HepG2 (cell line): Measurements from ENCODE around the gene HINT1. TPM values are rescaled to one million over a fixed set of nuclear protein-coding genes. Genes with fewer than 3 reads are reported as not detected.
A peak's percentile ranks its signal among the peaks of the same experiment; 100 is the strongest.

Source experiments
- ATF1 ChIP-seq: IDR thresholded peaks from 2 replicates; pipeline ENCODE4 v1.6.1; 2016; ENCODE audit warnings: mild to moderate bottlenecking, control low read depth
- CHCHD3 ChIP-seq: sonication (generic); formaldehyde crosslinking; IDR thresholded peaks from 2 replicates; pipeline ENCODE4 v1.8.0; 2022; ENCODE audit warnings: mild to moderate bottlenecking, missing genetic modification reagents, moderate library complexity
- ETV5 ChIP-seq: IDR thresholded peaks from 2 replicates; pipeline ENCODE4 v1.6.1; 2018; ENCODE audit warnings: missing biosample characterization, missing genetic modification reagents, inconsistent platforms, borderline replicate concordance
- GATAD2A ChIP-seq: IDR thresholded peaks from 2 replicates; pipeline ENCODE4 v1.6.1; 2016
- IRF2 ChIP-seq: IDR thresholded peaks from 2 replicates; pipeline ENCODE4 v1.6.1; 2018; ENCODE audit warnings: missing genetic modification reagents, missing compliant biosample characterization
- KLF6 ChIP-seq: IDR thresholded peaks from 2 replicates; pipeline ENCODE4 v1.8.0; 2016; ENCODE audit warnings: missing biosample characterization, missing genetic modification reagents
- MAF1 ChIP-seq: sonication (generic); formaldehyde crosslinking; IDR thresholded peaks from 2 replicates; pipeline ENCODE4 v1.5.0; 2020; ENCODE audit warnings: missing genetic modification reagents, borderline replicate concordance
- MAFK ChIP-seq, 2 experiments: IDR thresholded peaks in 1 of 2; conservative IDR thresholded peaks in 1 of 2; 2 replicates each; pipeline ENCODE4 v1.6.1; 2011; ENCODE audit warnings: improper control_type of control experiment in 2 of 2, low read length in 2 of 2
- MTERF4 ChIP-seq: sonication (generic); formaldehyde crosslinking; IDR thresholded peaks from 2 replicates; pipeline ENCODE4 v1.8.0; 2023; ENCODE audit warnings: mild to moderate bottlenecking, missing genetic modification reagents
- NFIC ChIP-seq: IDR thresholded peaks from 2 replicates; pipeline ENCODE4 v1.6.1; 2012; ENCODE audit warnings: mild to moderate bottlenecking, low read length, inconsistent platforms
- PPARG ChIP-seq: conservative IDR thresholded peaks from 2 replicates; pipeline ENCODE4 v1.6.1; 2016; ENCODE audit warnings: missing biosample characterization, missing genetic modification reagents
- PRPF4 ChIP-seq: fragments of 200-400 bp; formaldehyde crosslinking; IDR thresholded peaks from 2 replicates; pipeline ENCODE4 v1.6.1; 2016; ENCODE audit warnings: low read length, low read depth; ENCODE audit not compliant: poor library complexity, severe bottlenecking
- RAD21 ChIP-seq: fragments of 450-650 bp; formaldehyde crosslinking; IDR thresholded peaks from 2 replicates; pipeline ENCODE4 v1.5.0; 2020; ENCODE audit warnings: mild to moderate bottlenecking
- TSC22D2 ChIP-seq: sonication (generic); formaldehyde crosslinking; IDR thresholded peaks from 2 replicates; pipeline ENCODE4 v1.5.1; 2020; ENCODE audit warnings: missing genetic modification reagents, mild to moderate bottlenecking, borderline replicate concordance
- ZBTB34 ChIP-seq: sonication (generic); formaldehyde crosslinking; IDR thresholded peaks from 2 replicates; pipeline ENCODE4 v1.8.0; 2022; ENCODE audit warnings: mild to moderate bottlenecking, missing genetic modification reagents
- ZFP36 ChIP-seq: fragments of 150-350 bp; IDR thresholded peaks from 2 replicates; pipeline ENCODE4 v1.6.1; 2018; ENCODE audit warnings: borderline replicate concordance, low read length, low read depth; ENCODE audit not compliant: partially characterized antibody
- ZNF17 ChIP-seq: sonication (generic); formaldehyde crosslinking; IDR thresholded peaks from 2 replicates; pipeline ENCODE4 v1.5.0; 2020; ENCODE audit warnings: mild to moderate bottlenecking, missing genetic modification reagents
- ZNF564 ChIP-seq: sonication (generic); formaldehyde crosslinking; IDR thresholded peaks from 2 replicates; pipeline ENCODE4 v1.8.1; 2023; ENCODE audit warnings: mild to moderate bottlenecking, missing genetic modification reagents
- ZNF629 ChIP-seq: sonication (generic); formaldehyde crosslinking; conservative IDR thresholded peaks from 2 replicates; pipeline ENCODE4 v1.5.0; 2020; ENCODE audit warnings: missing genetic modification reagents
- ZNF674 ChIP-seq: sonication (generic); formaldehyde crosslinking; IDR thresholded peaks from 2 replicates; pipeline ENCODE4 v1.5.0; 2020; ENCODE audit warnings: low read depth, mild to moderate bottlenecking, missing genetic modification reagents
- ZNF709 ChIP-seq: sonication (generic); formaldehyde crosslinking; IDR thresholded peaks from 2 replicates; pipeline ENCODE4 v1.5.0; 2020; ENCODE audit warnings: mild to moderate bottlenecking, missing genetic modification reagents
- ZNF781 ChIP-seq: sonication (generic); formaldehyde crosslinking; IDR thresholded peaks from 2 replicates; pipeline ENCODE4 v1.5.1; 2020; ENCODE audit warnings: borderline replicate concordance, mild to moderate bottlenecking, missing genetic modification reagents; ENCODE audit errors: not compliant biosample characterization
- polyA plus RNA-seq, 8 experiments: library from polyadenylated mRNA; depleted of rRNA in 3 of 8; stranded (reverse) in 7 of 8; unstranded in 1 of 8; fragments of >200 nt; fragmentation: Illumina TruSeq in 4 of 8; extraction: Trizol in 4 of 8; gene quantifications; 2 replicates each; pipeline versions ENCODE4 v1.2.1 to v1.2.3, GENCODE V29; 2011 to 2016; ENCODE audit warnings: low read depth in 4 of 8, missing spikeins in 1 of 8, mixed read lengths in 1 of 8; ENCODE audit not compliant: insufficient read depth in 1 of 8
- total RNA-seq, 5 experiments: library from RNA; depleted of rRNA; stranded (reverse); fragments of >200 nt; fragmentation: Illumina TruSeq; extraction: Trizol; gene quantifications; 2 replicates each; pipeline ENCODE4 v1.2.3, GENCODE V29; 2016; ENCODE audit warnings: low read depth in 1 of 5
- TF ChIP-seq, protein P1 (sequence below): sonication (generic); formaldehyde crosslinking; conservative IDR thresholded peaks from 2 replicates; pipeline ENCODE4 v1.8.1; 2023; ENCODE audit warnings: missing genetic modification reagents

HINT1 gene
- total and polyA plus RNA-seq, 2 of the 13 experiments (the other 11 are each of a cell fraction or from before 2014, with no cell fraction given) = 428 to 997 TPM

- TF ChIP-seq ZNF629 (CRISPR knock-in tag) = no peak
- TF ChIP-seq MTERF4 (CRISPR knock-in tag) = peak; percentile 61; the same call in 1 of the 2 replicates
- TF ChIP-seq ZNF781 (CRISPR knock-in tag) = no peak
- 0 out of 2 replicates have a peak, but pooled peaks have one; percentile 67 for TF ChIP-seq ZNF674
- TF ChIP-seq ZNF564 (CRISPR knock-in tag) = 0 out of 2 replicates have a peak, but pooled peaks have one; percentile 30
- peak; percentile 71 for TF ChIP-seq ETV5 (CRISPR knock-in tag)
- TF ChIP-seq, protein P1, sequence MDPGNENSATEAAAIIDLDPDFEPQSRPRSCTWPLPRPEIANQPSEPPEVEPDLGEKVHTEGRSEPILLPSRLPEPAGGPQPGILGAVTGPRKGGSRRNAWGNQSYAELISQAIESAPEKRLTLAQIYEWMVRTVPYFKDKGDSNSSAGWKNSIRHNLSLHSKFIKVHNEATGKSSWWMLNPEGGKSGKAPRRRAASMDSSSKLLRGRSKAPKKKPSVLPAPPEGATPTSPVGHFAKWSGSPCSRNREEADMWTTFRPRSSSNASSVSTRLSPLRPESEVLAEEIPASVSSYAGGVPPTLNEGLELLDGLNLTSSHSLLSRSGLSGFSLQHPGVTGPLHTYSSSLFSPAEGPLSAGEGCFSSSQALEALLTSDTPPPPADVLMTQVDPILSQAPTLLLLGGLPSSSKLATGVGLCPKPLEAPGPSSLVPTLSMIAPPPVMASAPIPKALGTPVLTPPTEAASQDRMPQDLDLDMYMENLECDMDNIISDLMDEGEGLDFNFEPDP = no peak
- no peak for TF ChIP-seq KLF6 (CRISPR knock-in tag)
- TF ChIP-seq NFIC = no peak
- TF ChIP-seq ZBTB34 (CRISPR knock-in tag) = no peak; the same call in 1 of the 2 replicates
- 0 out of 2 replicates have a peak, but pooled peaks have one; percentile 20 for TF ChIP-seq TSC22D2 (CRISPR knock-in tag)
- TF ChIP-seq ZNF709 = 0 out of 2 replicates have a peak, but pooled peaks have one; percentile 41
- TF ChIP-seq ZFP36 = no peak
- no peak for TF ChIP-seq ZNF17 (CRISPR knock-in tag)
- 0 out of 2 replicates have a peak, but pooled peaks have one; percentile 11 for TF ChIP-seq RAD21
- no peak for TF ChIP-seq CHCHD3 (CRISPR knock-in tag)
- TF ChIP-seq MAFK (conservative IDR thresholded peaks at IDR 0.05 in 1 of 2, IDR thresholded peaks at IDR 0.05 in 1 of 2; ENCODE audit: low read length in 2 of 2) = no peak
- TF ChIP-seq GATAD2A (CRISPR knock-in tag) = peak; percentile 45
- TF ChIP-seq PPARG (CRISPR knock-in tag) = peak; percentile 22; the same call in 1 of the 2 replicates
- peak; percentile 83 for TF ChIP-seq IRF2
- TF ChIP-seq ATF1 (CRISPR knock-in tag) = peak; percentile 90
- TF ChIP-seq PRPF4 = no peak
- TF ChIP-seq MAF1 (CRISPR knock-in tag) = no peak
Observed at GRCh38 chr5:131170540-131171275, 5.7 kb upstream of the HINT1 start, which contains the start of gene LYRM7 (continued).
